HG03159 (cell line): Measurements from ENCODE around the gene ZNF687.
A peak's percentile ranks its signal among the peaks of the same experiment; 100 is the strongest.

Experiments
- ATAC-seq: cut with Tn5 transposase; IDR thresholded peaks from one replicate; pipeline ENCODE4 v1.9.1; 2021; ENCODE audit warnings: mild to moderate bottlenecking, moderate library complexity; ENCODE audit not compliant: unreplicated experiment

ZNF687 gene, protein sequence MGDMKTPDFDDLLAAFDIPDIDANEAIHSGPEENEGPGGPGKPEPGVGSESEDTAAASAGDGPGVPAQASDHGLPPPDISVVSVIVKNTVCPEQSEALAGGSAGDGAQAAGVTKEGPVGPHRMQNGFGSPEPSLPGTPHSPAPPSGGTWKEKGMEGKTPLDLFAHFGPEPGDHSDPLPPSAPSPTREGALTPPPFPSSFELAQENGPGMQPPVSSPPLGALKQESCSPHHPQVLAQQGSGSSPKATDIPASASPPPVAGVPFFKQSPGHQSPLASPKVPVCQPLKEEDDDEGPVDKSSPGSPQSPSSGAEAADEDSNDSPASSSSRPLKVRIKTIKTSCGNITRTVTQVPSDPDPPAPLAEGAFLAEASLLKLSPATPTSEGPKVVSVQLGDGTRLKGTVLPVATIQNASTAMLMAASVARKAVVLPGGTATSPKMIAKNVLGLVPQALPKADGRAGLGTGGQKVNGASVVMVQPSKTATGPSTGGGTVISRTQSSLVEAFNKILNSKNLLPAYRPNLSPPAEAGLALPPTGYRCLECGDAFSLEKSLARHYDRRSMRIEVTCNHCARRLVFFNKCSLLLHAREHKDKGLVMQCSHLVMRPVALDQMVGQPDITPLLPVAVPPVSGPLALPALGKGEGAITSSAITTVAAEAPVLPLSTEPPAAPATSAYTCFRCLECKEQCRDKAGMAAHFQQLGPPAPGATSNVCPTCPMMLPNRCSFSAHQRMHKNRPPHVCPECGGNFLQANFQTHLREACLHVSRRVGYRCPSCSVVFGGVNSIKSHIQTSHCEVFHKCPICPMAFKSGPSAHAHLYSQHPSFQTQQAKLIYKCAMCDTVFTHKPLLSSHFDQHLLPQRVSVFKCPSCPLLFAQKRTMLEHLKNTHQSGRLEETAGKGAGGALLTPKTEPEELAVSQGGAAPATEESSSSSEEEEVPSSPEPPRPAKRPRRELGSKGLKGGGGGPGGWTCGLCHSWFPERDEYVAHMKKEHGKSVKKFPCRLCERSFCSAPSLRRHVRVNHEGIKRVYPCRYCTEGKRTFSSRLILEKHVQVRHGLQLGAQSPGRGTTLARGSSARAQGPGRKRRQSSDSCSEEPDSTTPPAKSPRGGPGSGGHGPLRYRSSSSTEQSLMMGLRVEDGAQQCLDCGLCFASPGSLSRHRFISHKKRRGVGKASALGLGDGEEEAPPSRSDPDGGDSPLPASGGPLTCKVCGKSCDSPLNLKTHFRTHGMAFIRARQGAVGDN

DNA sequence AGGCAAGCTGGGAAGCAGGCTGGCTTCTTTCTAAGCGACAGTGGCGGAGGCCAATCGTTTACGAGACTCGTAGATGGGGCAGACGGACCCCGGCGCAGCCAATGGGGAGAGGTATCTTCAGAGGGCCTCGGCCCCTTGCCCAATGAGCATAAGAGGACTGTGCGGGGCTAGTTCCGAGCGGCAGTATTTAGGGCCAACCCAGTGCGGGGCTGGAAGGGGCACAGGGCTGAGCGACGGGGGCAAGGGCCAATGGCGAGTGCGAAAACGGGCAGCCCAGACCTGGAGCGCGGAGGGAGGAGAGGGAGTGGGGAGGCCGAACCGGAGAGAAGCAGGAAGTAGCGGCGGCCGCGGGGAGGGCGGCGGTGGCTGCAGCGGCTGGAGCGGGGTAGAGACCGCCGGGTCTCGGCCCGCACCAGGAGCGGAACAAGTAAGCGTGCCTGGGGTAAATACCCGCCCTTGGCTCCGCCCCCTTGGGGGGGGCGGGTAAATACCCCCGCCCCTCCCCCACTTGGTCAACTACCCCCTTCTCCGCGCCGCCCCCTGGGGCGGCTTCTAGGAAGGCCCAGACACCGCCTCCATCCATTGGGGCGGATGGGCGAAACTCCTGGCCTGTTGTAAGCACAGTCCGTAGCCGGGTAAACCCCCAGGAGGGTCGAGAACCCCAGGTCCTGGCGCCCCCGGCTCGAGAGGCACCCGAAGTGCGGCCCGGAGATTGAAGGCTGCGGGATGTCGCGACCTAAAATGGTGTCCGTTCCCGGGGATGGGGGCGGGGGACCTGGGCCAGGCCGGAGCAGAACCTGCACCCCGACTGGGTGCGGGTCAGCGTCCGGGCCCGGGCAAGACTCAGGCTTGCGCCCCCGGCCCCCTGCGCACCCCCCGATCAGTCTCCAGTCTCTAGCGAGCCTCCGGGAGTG, at the start of gene ZNF687:
TSS of gene ZNF687 (plus strand) at position 331 of the 914 bp plus-strand sequence. CDS start 3,993 bp downstream, outside the sequence.
- ATAC-seq = peak; percentile 87

DNA sequence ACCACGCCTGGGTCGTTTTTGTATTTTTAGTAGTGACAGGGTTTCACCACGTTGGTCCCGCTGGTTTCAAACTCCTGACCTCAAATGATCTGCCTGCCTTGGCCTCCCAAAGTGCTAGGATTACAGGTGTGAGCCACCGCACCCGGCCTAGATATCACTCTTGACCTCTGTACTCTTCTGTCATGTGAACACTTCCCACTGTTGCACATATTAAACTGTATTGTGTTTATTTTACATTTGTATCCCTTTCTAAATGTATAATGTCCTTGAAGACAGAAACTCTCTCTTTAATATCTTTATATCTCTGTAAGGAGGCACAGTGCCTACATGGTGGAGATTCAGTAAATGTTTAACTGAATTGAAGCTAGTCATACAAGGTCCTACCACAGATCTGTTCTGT, 46.9 kb upstream of the ZNF687 start:
- ATAC-seq = no peak

DNA sequence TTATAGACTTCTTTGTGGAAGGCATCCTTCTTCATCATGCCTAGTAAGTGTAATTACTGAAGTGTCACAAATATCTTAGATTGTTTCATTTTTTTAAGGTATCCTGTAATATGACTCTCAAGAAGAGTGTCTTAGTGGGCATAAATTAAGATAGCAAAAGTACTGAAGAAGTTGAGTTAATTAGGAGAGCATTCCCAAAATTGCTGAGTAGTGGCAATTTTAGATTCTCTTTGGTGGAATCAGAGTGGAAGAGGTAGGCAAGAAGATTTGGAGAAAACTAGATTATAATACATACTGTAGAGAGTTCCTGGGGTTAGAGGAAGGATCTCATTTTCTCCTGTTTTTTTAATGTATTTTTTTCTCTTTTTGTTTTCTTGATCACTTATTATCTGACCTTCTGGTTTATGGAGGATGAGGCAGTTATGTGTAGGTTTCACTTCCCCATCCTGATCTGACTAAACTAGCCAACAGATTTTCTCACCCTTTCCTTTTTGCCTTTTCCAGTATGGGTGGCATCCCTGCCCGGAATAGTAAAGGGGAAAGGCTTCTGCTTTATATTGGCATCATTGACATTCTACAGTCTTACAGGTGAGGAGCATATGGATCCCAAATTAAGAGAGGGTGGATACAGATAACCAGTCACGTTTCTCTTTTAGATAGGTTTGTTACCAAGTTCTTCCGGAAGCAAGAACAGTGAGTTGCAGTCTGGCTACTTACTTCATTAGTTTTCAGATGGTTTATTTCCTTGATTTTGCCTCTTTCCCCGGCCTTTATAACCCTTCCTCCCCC, 44.2 kb upstream of the ZNF687 start:
- no peak for ATAC-seq

DNA sequence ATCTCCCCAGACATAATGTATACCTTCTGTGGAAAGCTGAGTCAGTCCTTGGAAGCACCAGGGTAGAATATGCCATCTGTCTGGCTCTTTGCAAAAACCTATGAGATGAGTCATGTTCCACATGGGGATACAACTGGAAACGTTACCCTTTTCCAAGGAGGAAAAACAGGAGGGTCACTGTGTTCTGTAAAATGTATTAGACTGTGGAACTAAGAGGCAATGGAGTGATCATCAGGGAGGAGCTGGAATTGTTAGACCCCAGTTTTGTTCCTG, 43.7 kb upstream of the ZNF687 start:
- no peak for ATAC-seq

DNA sequence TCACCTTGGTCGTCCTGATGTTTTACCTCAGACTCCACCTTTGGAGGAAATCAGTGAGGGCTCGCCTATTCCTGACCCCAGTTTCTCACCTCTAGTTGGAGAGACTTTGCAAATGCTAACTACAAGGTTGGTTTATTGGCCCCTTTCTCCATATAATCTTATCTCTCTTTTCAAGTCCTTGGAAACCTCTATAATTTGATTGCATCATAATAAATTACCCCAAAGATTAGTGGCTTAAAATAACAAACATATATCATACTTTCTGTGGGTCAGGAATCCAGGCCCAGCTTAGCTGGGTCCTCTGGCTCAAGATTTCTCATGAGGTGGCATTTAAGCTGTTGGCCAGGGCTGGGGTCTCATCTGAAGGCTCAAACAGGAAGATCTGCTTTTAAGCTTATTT, 39.7 kb upstream of the ZNF687 start:
- no peak for ATAC-seq

DNA sequence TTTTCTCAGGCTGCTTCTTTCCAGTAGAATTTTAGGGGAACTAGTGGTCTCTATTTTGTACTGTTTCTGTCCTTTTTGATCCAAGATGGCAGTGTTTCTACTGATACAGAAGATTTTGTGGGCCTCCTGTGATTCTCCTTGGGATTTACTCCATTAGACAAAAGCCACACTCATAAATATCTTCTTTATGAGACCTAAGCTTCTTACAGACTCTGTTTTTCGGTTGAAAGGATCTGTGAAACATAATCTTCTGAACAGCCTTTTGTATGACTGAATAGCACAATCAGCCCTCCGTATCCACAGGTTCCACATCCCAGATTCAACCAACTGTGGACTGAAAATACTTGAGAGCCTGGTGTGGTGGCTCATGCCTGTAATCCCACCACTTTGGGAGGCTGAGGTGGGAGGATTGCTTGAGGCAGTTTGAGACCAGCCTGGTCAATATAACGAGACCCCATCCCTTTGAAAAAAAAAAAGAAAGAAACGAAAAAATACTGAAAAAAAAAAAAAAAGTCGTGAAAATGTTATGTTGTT, 38.3 kb upstream of the ZNF687 start:
- no peak for ATAC-seq

DNA sequence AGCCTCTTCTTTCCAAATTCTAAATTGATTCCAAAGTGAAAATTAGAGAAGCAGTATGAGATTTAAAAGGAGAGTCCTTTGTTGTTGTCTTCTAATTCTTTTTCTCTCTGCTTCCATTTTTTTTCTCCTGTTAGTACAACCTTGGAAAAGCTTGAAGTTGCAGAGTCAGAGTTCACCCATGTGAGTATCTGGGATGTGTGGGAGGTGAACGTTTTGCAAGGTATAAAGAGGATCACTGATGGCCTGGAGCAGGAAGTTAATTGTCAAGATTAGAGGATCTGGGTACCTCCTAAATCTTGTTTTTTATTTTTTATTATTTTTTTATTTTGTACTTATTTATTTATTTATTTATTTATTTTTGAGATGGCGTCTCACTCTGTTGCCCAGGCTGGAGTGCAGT, 35.3 kb upstream of the ZNF687 start:
- ATAC-seq = no peak

DNA sequence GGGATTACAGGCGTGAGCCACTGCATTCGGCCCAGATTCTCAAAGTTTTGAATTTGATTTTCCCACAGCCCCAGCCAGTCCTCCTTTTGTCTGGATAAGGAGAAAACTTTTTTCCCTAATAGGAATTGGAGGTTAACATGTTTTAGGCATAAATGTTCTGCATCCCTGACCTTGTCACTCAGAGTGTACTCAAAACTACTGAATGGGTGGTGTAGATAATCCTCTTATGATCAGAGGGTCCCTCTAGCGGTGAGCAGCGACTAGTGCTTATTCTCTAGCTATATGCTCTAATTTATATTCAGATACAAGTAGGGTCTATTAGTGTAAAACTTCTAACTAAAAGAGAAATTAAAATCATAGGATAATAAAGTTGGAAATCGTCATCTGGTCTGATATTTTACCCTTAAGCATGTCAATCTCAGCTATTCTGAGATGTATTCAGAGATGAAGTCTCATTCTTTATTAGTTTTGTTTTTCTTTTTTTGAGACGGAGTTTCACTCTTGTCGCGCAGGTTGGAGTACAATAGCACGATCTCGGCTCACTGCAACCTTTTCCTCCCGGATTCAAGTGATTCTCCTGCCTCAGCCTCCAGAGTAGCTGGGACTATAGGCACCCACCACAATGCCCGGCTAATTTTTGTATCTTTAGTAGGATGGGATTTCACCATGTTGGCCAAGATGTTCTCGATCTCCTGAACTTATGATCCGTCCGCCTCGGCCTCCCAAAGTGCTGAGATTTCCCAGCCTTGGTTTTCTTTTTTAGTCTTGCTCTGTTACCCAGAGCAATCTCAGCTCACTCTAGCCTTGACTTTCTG, 30.2 kb upstream of the ZNF687 start:
- no peak for ATAC-seq

DNA sequence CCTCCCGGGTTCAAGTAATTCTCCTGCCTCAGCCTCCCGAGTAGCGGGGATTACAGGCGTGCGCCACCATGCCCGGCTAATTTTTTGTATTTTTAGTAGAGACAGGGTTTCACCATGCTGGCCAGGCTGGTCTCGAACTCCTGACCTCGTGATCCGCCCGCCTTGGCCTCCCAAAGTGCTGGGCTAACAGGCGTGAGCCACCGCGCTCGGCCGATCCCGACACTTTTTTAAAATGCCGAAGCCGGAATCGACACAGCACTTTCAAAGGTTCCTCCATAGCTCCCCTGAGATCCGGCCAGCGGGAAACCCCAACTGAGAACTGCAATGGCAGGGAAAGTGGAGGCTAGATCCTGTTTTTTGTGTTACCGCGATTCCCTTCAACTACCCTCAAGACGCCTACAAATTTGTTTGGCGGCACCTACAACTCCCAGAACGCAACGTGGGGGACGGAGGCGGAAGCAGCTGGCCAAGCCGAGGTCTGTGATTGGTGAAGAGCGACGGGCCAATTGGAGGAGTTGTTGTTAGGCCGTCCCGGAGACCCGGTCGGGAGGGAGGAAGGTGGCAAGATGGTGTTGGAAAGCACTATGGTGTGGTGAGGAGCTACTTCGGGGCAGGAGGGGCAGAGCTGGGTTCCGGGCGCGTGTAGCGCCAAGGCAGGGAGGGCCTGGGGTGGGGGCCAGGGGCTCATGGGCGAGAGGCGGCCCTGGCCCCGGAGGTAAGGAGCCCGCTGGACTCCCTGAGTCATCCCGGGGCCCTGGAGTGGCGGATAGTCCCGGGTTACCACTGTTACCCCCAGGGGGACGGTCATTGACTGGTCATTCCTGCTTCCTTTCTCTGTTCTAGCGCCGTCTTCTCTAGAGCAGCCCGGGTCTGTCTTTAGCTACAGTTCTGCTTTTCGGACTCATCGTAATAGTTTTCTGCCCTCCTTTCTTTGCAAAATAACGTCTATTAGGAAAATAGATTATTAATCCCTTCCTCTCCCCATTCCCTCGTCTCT, 27.6 kb upstream of the ZNF687 start, which contains the start of gene PSMD4:
TSS of gene PSMD4 (plus strand) at position 518 of the 997 bp plus-strand sequence. CDS start at position 567, 49 bp downstream.
- peak; percentile 92 for ATAC-seq

DNA sequence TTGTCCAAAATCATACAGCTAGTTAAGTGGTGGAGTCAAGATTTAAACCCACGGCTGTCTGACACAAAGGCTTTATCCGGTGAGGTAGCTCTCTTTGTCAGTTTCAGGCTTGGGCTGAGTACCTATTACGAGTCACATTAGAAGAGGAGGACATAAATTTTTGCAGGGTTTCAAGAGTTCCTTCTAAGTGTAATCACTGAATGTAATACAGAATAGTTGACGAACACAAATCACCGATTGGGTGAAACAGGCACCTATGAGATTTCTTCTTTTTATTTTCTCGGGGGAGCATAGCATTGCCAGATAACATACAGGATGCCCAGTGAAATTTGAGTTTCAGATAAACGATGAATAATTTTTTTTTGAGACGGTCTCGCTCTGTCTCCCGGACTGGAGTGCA, 26.7 kb upstream of the ZNF687 start:
- ATAC-seq = no peak

DNA sequence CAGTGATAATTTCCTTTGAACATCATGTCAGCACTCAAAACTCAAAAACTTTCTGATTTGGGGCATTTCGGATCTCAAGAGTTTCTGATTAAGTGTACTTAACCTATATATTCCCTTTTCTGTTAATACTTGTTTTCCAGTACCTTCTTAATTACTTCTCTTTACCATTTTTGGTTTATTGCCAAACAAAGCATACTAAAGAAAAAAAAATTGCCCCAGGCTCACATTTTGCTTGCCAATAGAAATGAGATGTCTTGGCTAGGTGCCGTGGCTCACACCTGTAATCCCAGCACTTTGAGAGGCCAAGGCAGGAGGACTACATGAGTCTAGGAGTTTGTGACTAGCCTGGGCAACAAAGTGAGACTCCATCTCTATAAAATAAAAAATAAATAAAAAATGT, 22.7 kb upstream of the ZNF687 start:
- ATAC-seq = no peak

DNA sequence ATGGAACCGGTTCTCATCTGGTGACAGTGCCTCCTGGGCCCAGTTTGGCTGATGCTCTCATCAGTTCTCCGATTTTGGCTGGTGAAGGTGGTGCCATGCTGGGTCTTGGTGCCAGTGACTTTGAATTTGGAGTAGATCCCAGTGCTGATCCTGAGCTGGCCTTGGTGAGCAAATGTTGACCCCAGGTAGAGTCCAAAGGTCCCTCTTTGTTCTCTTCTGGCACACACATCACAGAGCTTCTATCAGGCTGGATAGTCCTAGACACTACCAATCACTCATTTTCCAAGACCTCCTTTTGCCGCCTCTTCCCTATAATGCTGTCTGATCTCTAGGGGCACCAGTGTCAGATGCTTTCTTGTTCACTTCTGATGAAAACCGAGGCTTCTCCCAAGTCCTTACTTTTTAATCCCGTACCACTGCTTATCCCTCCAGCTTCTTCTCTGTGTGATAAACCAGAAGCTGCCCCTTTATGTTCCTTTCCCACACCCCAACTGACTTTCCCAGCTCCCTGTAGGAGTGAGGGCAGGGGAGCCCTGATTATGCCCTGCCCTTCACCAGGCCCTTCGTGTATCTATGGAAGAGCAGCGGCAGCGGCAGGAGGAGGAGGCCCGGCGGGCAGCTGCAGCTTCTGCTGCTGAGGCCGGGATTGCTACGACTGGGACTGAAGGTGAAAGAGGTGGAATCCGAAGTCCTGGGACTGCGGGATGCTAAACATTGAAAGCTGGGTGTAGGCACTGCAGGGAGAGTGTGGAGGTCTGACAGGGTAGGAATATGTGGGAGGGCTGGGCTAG, 16.5 kb upstream of the ZNF687 start:
- ATAC-seq = no peak

DNA sequence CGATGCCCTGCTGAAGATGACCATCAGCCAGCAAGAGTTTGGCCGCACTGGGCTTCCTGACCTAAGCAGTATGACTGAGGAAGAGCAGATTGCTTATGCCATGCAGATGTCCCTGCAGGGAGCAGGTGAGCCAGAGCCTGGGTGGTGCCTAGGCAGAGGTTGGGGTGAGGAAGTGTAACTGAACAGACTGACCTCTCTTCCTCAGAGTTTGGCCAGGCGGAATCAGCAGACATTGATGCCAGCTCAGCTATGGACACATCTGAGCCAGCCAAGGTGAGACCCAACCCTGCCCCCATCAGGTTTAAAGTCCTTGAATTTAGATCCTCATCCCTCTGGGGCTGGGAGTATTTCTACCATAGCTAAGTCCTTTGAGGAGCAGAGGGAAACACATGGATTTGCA, 15.8 kb upstream of the ZNF687 start:
- no peak for ATAC-seq

DNA sequence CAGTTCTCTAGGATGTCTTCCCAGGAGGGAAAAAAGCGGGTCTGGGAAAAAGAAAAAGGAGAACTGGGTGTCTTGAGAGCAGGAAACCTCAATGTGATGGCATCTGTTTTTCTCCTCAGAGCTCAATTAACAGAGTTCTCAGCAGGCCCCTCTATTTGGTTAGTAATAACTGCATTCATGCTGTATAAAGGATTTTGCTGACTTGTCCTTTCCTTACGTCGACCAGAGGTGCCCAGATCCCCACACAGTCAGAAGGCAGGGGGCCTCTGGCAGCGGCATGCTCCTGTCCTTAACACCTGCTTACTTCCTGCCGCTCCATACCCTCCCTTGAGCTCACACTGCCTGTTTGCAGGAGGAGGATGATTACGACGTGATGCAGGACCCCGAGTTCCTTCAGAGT, 15.3 kb upstream of the ZNF687 start:
- ATAC-seq = no peak

DNA sequence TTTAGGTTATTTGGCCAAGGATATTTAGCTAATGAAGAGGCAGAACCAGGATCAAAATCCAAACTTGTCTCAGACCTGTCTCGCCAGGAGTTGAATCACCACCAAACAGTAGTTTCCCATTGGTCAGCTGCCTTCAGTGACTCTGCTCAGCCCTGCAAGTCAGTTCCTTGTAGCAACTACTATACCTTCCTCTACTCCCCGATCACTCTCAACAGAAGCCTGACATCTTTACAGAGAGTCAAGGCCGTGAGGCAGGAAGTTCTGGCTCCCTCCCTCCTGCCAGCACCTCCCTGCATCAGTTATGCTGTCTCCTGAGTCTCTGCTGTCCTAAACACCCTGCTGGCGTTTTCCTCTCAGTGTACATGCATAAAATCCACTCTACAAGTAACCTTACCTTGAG, 14.3 kb upstream of the ZNF687 start:
- ATAC-seq = no peak

DNA sequence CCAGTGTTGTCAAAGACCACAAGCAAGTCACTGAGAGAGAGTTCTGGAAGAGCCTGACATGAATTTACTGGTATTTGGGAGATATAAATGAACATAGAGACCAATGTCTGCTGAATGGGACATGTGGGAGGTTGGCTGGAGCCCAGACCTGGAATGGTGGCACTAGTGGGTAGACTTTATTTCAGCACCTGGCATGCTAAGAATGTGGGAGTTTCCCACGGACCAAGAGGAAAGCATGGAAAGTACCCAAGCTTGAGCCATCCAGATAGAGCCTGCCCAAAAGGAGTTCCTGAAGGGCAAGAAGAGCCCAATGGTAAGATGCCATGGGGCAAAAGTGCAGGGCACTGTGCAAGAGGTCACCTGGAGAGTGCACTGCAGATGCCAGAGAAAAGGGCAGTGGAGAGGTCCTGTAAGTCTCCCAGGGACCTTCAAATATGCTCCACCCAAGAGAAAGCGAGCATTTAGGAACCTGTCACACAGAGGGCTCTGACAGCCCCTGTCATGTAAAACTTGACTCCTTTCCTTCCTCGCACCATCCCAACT, 8.1 kb upstream of the ZNF687 start:
- no peak for ATAC-seq
